A549 (cell line): ENCODE data around the gene CCL25. TPM values are rescaled to one million over a fixed set of nuclear protein-coding genes. Genes with fewer than 3 reads are reported as not detected.

Experiments used
- ATAC-seq, 2 experiments: fragments of 200-7000 bp in 1 of 2; fragments of >200 bp in 1 of 2; cut with Nextera tagmentation in 1 of 2; cut with Tn5 transposase in 1 of 2; 3 replicates each; pipeline versions ENCODE4 v1.8.0 to v1.9.1; 2018 to 2020; ENCODE audit warnings: mild to moderate bottlenecking in 1 of 2, moderate library complexity in 1 of 2
- CTCF ChIA-PET: fragments of 300-600 bp; sonication (Branson Sonifier 250); formaldehyde crosslinking; extraction: SDS; loops from one replicate; lab custom pipeline; 2021; ENCODE audit warnings: antibody characterized with exemption, inconsistent platforms; lab: Yijun Ruan, JAX
- POLR2A ChIA-PET: fragments of 350-600 bp; formaldehyde crosslinking; extraction: SDS; loops from one replicate; lab custom pipeline; 2021; ENCODE audit warnings: antibody characterized with exemption, inconsistent platforms; lab: Yijun Ruan, JAX
- DNase-seq, 2 experiments: peaks; one replicate each; pipeline versions ENCODE4 v3.0.0 to v3.0.0-alpha.2; 2011 to 2016; ENCODE audit warnings: low read depth in 1 of 2, low spot score in 1 of 2
- FAIRE-seq: peaks from 2 replicates; lab custom pipeline; 2011; peaks lifted over from hg19 to GRCh38; lab: Jason Lieb, UNC
- H3K27ac ChIP-seq, 2 experiments: fragments of >200 bp; sonication (Bioruptor Twin); formaldehyde crosslinking; 3 replicates each; pipeline ENCODE4 v1.5.1; 2016 to 2017
- H3K4me1 ChIP-seq: fragments of >200 bp; sonication (Bioruptor Twin); formaldehyde crosslinking; 3 replicates; pipeline ENCODE4 v1.6.1; 2016
- H3K4me2 ChIP-seq: fragments of >200 bp; sonication (Bioruptor Twin); formaldehyde crosslinking; 3 replicates; pipeline ENCODE4 v1.6.1; 2016
- H3K4me3 ChIP-seq: fragments of >200 bp; sonication (Bioruptor Twin); formaldehyde crosslinking; 3 replicates; pipeline ENCODE4 v1.5.1; 2016
- H3K9me3 ChIP-seq: fragments of >200 bp; sonication (Bioruptor Twin); formaldehyde crosslinking; 3 replicates; pipeline ENCODE4 v1.6.1; 2016
- CBX8 ChIP-seq: fragments of 200-600 bp; sonication (generic); IDR thresholded peaks from 2 replicates; pipeline ENCODE4 v1.6.1; 2016
- CEBPB ChIP-seq, 2 experiments: fragments of >200 bp in 1 of 2; sonication (Bioruptor Twin) in 1 of 2; formaldehyde crosslinking in 1 of 2; IDR thresholded peaks; 2 replicates each; pipeline ENCODE4 v1.6.1; 2012 to 2016
- CHD2 ChIP-seq: fragments of 150-350 bp; IDR thresholded peaks from 2 replicates; pipeline ENCODE4 v1.6.1; 2014; ENCODE audit warnings: low read length; ENCODE audit not compliant: partially characterized antibody
- HDAC2 ChIP-seq: fragments of 200-600 bp; sonication (generic); IDR thresholded peaks from 2 replicates; pipeline ENCODE4 v1.6.1; 2016
- HEYL ChIP-seq: fragments of 250-450 bp; sonication (Bioruptor Pico); IDR thresholded peaks from 2 replicates; pipeline ENCODE4 v1.8.0; 2021; ENCODE audit warnings: mild to moderate bottlenecking, moderate library complexity
- JUN ChIP-seq, 2 experiments: fragments of >200 bp; sonication (Bioruptor Twin); formaldehyde crosslinking; IDR thresholded peaks; 2 replicates in 1 of 2; 3 replicates in 1 of 2; pipeline ENCODE4 v1.6.1; 2016 to 2017
- MAZ ChIP-seq: fragments of 150-350 bp; IDR thresholded peaks from 2 replicates; pipeline ENCODE4 v1.6.1; 2014; ENCODE audit warnings: antibody characterized with exemption, low read depth, low read length, borderline replicate concordance
- MYC ChIP-seq: IDR thresholded peaks from 2 replicates; pipeline ENCODE4 v1.6.1; 2012; ENCODE audit warnings: mild to moderate bottlenecking, inconsistent platforms, low read length, improper control_type of control experiment, borderline replicate concordance
- NPAS2 ChIP-seq: fragments of 250-450 bp; sonication (Bioruptor Pico); IDR thresholded peaks from 2 replicates; pipeline ENCODE4 v1.8.0; 2022; ENCODE audit warnings: mild to moderate bottlenecking, moderate library complexity, borderline replicate concordance
- RFX5 ChIP-seq: fragments of 450-650 bp; IDR thresholded peaks from 2 replicates; pipeline ENCODE4 v1.7.1; 2014; ENCODE audit warnings: antibody characterized with exemption, mild to moderate bottlenecking, moderate library complexity
- ZFP36 ChIP-seq: fragments of 450-650 bp; IDR thresholded peaks from 2 replicates; pipeline ENCODE4 v1.6.1; 2014; ENCODE audit warnings: borderline replicate concordance; ENCODE audit not compliant: partially characterized antibody
- WGBS: methylation state at CpG from one replicate; pipeline ENCODE4 v1.1.6; 2017; ENCODE audit errors: missing lambda C conversion rate; 5-methylcytosine and 5-hydroxymethylcytosine counted together
- polyA plus RNA-seq, 4 experiments: library from polyadenylated mRNA; depleted of rRNA in 3 of 4; stranded (reverse); fragments of >200 nt; fragmentation: RNase III in 1 of 4; extraction: RNeasy Plus Mini Kit Qiagen cat#74134 plus additional on column Dnase treatment in 1 of 4; gene quantifications; 2 replicates in 3 of 4; 3 replicates in 1 of 4; pipeline ENCODE4 v1.2.3, GENCODE V29; 2011 to 2017

The CCL25 gene
- polyA plus RNA-seq, 2 of the 4 experiments (the other 2 are of a cell fraction), result not detected

DNA sequence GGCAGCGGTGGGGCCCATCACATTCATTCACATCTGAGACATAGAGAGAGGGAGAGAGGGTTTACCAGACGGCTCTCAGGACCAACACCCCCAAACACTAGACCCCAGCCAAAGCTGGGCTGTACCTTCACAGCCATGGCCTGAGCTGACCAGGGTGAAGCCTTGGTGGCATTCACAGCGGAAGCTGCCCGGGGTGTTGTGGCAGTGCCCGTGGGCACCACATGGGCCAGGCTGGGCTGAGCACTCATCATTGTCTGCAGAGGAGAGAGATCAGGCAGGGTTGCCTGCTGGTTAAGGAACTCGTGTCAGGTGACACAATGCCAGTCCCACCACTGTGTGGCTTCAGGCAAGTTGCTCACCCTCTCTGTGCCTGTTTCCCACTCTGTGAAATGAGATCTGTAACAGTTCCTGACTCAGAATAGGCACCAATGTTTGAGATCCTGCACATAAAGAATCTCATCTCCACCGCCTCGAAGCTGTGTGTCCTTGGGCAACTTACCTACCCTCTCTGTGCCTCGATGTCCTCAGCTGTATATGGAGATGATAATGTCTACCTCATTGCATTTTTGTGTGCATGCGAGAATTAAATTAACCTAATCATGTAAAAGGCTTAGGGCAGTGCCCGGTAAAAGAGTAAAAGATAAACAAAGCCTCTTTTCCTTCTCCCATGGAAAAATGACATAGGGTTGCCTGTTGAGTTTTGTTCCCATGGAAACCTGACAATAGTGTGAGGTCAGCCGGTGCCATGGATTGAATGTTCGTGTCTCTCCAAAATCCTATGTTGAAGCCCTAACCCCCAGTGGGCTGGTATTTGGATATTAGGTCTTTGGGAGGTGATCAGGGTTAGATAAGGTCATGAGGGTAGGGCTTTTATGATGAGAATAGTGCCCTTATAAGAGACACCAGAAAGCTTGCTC is 22.9 kb downstream of the CCL25 start:
- ATAC-seq, result 0 out of 6 replicates have a peak, but pooled peaks of 1 of the 2 experiments have one; percentile 45
- Histone ChIP-seq H3K9me3 (no peaks in the 10 kb centered on the region), H3K4me2 (no peak overlapping the region), H3K4me1 (no peaks in the 10 kb centered on the region), H3K4me3 (no peak overlapping the region), H3K27ac (no peak overlapping the region)
- TF ChIP-seq ZFP36 (peak; percentile 63), MAZ (no peak), HDAC2 (no peak), RFX5 (no peak)
- DNase-seq, result no peak
- POLR2A ChIA-PET, result no interaction called here
- CTCF ChIA-PET, result interaction anchor here (0.6 kb wide), 1 partner anchor 59 kb away, joined by 3 read pairs; no protein-coding TSS in a partner anchor
- WGBS, result 56% methylated on average over 12 of the region's 13 CpGs
- FAIRE-seq, result no peak

DNA sequence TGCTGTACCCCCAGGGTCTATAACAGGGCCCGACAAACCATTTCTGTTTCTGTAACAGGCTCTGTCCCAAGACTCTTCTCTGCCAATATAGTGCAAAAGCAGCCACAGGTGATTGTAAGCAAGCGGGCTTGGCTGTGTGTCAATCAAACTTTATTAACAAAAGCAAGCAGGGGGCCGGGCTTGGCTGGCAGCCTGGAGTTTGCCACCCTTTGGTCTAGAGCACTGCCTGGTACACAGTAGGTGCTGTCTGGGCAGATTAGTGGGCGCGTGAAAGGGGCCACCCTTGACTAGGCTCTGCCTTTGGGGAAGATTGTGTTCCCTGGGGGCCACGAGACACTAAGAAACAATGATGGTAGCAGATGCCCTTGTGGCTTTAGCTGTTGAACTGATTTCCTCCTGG is 27.4 kb downstream of the CCL25 start:
- no peak overlapping the region for H3K27ac ChIP-seq
- H3K4me1 ChIP-seq, result no peaks in the 10 kb centered on the region
- ChIA-PET POLR2A (no interaction called here), CTCF (no interaction called here)
- no peak for ATAC-seq
- TF ChIP-seq HEYL (CRISPR knock-in tag), result no peak
- TF ChIP-seq CEBPB (IDR thresholded peaks at IDR 0.05), result no peak
- no peak for TF ChIP-seq JUN (IDR thresholded peaks at IDR 0.05)
- DNase-seq, result no peak
- no peaks in the 10 kb centered on the region for H3K9me3 ChIP-seq
- no peak overlapping the region for H3K4me2 ChIP-seq
- no peak for FAIRE-seq
- H3K4me3 ChIP-seq, result no peak overlapping the region
- WGBS, result 87% methylated on average over 6 of the region's 6 CpGs

DNA sequence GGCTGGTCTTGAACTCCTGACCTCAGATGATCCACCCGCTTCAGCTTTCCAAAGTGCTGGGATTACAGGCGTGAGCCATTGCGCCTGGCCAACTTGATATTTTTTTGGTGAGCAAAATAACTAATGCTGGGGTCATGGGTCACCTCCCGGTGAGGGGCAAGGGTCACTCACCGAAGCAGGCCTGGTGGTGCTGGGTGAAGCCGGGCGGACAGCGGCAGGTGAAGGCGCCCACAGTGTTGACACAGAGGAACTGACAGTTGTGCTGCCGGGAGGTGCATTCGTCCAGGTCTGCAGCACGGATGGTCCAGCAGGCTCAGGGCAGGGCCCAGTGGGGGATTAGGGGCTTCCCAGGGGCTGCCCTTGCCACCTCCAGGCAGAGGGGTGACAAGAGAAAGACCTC is 28.3 kb downstream of the CCL25 start:
- Histone ChIP-seq H3K4me1 (no peaks in the 10 kb centered on the region), H3K4me2 (no peak overlapping the region), H3K27ac (peak overlapping the region in 1 of 2 experiments; percentile 51; a peak in 2 of 6 replicates), H3K9me3 (no peaks in the 10 kb centered on the region), H3K4me3 (no peak overlapping the region)
- ChIA-PET CTCF (no interaction called here), POLR2A (no interaction called here)
- DNase-seq, result no peak
- no peak for TF ChIP-seq MYC
- ATAC-seq, result no peak
- no peak for FAIRE-seq
- WGBS, result 81% methylated on average over 6 of the region's 12 CpGs

DNA sequence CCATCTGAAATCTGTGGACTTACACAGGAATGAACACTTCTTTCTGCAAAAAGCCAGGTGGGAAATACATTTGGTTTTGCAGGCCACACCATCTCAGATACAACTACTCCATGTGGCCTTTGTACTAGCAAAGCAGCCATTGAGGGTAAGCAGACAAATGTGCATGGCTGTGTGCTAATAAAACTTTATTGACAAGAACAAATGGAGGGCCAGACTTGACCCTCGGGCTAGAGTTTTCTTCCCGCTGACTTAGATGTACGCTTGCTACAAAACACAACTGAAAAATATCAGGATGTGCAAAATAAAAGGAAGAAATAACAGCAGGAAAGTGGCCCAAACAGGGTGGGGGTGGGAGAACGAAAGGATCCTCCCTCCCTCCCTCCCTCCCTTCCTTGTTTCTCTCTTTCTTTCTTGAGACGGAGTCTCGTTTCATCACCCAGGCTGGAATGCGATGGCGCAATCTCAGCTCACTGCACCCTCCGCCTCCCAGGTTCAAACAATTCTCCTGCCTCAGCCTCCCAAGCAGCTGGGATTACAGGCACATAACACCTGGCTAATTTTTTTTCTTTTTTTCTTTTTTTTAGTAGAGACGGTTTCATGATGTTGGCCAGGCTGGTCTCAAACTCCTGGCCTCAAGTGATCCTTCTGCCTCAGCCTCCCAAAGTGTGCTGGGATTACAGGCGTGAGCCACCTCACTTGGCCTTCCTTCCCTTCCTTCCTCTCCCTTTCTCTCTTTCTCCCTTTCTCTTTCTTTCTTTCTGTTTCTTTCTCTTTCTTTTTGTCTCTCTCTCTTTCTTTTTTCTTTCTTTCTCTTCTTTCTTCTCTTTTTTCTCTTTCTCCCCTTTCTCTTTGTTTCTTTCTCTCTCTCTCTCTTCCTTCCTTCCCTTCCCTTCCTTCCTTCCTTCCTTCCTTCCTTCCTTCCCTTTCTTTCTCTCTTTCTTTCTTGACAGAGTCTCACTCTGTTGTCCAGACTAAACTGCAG is 29.3 kb downstream of the CCL25 start:
- ChIA-PET CTCF (interaction anchor here (1.0 kb wide), 1 partner anchor 13 kb away, joined by 3 read pairs; no protein-coding TSS in a partner anchor), POLR2A (no interaction called here)
- 64% methylated on average over 11 of the region's 11 CpGs for WGBS
- no peak for ATAC-seq
- H3K4me3 ChIP-seq, result no peak overlapping the region
- H3K27ac ChIP-seq, result peak overlapping the region in 1 of 2 experiments; percentile 51; a peak in 2 of 6 replicates
- DNase-seq, result peak in 1 of 2 experiments; percentile 35
- H3K4me2 ChIP-seq, result peak overlapping the region; percentile 19; the same call in 1 of the 3 replicates
- FAIRE-seq, result no peak
- no peaks in the 10 kb centered on the region for H3K9me3 ChIP-seq
- peaks cover 7% of the 10 kb centered on the region; the same call in 1 of the 3 replicates for H3K4me1 ChIP-seq
- TF ChIP-seq CEBPB (IDR thresholded peaks at IDR 0.05), result peak; percentile 67 to 81; a peak in 3 of 4 replicates
- no peak for TF ChIP-seq CHD2
- TF ChIP-seq, all 56 proteins: peak for 1

DNA sequence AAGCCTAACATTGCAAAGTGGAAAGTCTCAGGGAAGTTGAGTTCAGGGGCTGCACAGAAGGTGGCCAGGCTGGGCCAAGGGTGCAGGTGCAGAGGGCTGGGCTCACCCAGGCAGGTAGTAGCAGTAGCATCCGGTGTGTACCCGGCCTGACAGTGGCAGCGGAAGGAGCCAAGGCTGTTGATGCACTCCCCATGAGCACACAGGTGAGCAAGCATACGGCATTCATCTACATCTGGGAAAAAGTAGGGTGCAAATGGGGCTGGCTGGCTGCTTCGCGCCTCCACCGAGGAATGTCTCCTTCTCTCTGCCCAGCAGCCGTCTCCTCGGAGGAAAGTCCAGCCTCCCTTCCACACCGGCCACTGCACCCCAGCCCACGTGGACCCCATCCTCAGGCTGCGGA is 30.6 kb downstream of the CCL25 start:
- FAIRE-seq (no peak), ATAC-seq (no peak), DNase-seq (no peak)
- Histone ChIP-seq H3K9me3 (no peaks in the 10 kb centered on the region), H3K27ac (no peak overlapping the region), H3K4me3 (no peak overlapping the region), H3K4me2 (no peak overlapping the region), H3K4me1 (peaks cover 7% of the 10 kb centered on the region; the same call in 1 of the 3 replicates)
- TF ChIP-seq CBX8, result no peak
- TF ChIP-seq NPAS2 (CRISPR knock-in tag), result no peak
- WGBS, result 73% methylated on average over 12 of the region's 12 CpGs
- ChIA-PET POLR2A (no interaction called here), CTCF (no interaction called here)
